KOPT-K1 (cell line): ENCODE results near the gene TESK1.
"Not testable (repeated sequence)": the region's sequence is repeated elsewhere in the genome, so short reads cannot be mapped to it uniquely, and the experiment has no call there.

Experiments
- H3K27ac ChIP-seq: fragments of 200-600 bp; sonication (generic); 2 replicates; pipeline ENCODE4 v1.5.1; 2016; ENCODE audit warnings: antibody characterized with exemption, mild to moderate bottlenecking, low read depth, low read length; ENCODE audit not compliant: poor library complexity, severe bottlenecking
- H3K36me3 ChIP-seq: fragments of 200-600 bp; sonication (generic); 2 replicates; pipeline ENCODE4 v1.5.1; 2017; ENCODE audit warnings: antibody characterized with exemption, mild to moderate bottlenecking, low read length, moderate library complexity; ENCODE audit not compliant: insufficient read depth
- H3K9me3 ChIP-seq: fragments of 200-600 bp; sonication (generic); 2 replicates; pipeline ENCODE4 v1.5.1; 2017; ENCODE audit warnings: antibody characterized with exemption, low read length, mild to moderate bottlenecking; ENCODE audit not compliant: insufficient read depth, poor library complexity, severe bottlenecking

The TESK1 gene

DNA sequence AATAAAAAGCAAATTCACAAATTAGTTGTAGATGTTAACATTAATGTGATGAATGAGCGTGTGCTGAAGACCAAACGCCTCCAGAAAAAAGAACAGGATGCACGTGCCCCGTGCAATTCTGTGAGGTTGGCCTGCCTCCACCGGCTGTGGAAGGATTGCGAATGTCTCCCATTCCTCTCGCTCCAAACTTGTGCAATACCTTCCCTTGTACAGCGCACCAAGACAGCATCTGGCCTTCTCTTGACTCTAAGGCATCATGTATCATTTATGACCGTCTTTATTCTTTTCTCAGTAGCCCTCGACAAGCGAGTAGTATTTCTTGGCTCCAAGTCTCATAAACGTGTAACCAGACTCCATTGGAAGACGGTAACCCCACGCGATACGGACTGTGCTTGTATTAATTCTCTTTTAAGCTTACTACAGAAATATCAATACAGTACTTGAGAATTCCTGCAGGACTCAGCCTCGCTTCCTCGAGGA lies 1.5 kb upstream of the TESK1 start:
- peaks cover 14% of the 10 kb centered on the region; the same call in 1 of the 2 replicates for H3K36me3 ChIP-seq
- peak overlapping the region; percentile 56 for H3K27ac ChIP-seq
- H3K9me3 ChIP-seq: no peaks in the 10 kb centered on the region

DNA sequence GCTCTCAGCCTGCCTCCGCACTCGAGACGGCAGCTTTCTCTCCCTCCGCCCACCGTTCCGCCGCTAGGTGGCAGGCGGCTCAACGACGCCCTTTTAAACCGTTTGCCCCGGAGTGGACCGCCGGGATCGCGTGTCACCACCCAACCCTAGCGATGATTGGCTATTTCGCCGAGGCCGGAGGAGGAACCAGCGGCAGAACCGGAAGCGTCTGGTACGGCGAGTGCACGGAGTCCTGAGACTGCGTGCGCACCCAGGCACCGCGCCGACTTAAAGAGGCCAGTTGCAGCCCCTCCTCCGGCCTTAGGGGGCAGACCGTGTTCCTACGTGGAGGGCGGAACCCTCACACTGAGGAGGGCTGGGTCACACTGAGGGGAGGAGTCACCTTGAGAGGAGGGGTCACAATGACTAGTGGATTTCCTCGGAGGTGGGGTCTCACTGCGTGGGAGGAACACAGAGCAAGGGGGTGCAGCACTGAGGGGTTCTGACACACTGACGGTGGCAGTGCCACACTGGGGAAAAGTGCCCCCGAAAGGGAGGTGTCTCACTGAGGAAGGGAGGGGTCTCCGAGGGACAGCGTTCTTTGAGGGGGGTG lies 980 bp upstream of the TESK1 start:
- no peaks in the 10 kb centered on the region for H3K9me3 ChIP-seq
- H3K36me3 ChIP-seq: peaks cover 20% of the 10 kb centered on the region; the same call in 1 of the 2 replicates
- peak overlapping the region; percentile 56 for H3K27ac ChIP-seq

DNA sequence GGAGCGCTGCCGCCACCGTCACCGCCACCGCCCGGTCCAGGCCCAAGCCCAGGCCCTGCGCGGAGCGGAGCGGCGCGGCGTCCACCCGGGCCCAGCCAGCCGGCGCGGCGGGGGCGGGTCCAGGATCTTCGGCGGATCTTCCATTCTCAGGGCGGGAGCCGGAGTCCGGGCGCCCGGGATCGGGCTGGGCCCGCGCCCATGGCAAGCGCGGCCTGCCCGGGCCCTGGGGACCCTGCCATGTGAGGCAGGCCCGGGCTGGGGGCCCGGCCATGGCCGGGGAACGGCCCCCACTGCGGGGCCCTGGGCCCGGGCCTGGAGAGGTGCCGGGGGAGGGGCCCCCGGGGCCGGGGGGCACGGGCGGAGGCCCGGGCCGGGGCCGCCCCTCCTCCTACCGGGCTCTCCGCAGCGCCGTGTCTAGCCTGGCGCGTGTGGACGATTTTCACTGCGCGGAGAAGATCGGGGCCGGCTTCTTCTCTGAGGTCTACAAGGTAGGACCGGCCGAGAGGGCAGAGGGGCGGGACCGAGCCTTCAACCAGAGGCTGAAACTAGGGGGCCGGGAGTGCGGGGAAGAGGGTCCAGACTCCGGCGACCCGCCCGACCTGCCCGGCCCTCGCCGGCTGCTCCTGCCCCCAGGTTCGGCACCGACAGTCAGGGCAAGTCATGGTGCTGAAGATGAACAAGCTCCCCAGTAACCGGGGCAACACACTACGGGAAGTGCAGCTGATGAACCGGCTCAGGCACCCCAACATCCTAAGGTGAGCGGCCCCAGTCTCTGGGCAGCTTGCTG lies 482 bp downstream of the TESK1 start:
- peaks cover 34% of the 10 kb centered on the region; the same call in 1 of the 2 replicates for H3K36me3 ChIP-seq
- H3K27ac ChIP-seq: peak overlapping the region; percentile 62
- H3K9me3 ChIP-seq: no peaks in the 10 kb centered on the region

GRCh38 chr9:35606138-35606504 lies 1.1 kb downstream of the TESK1 start:
- Histone ChIP-seq H3K27ac (peak overlapping the region; percentile 62), H3K9me3 (no peaks in the 10 kb centered on the region), H3K36me3 (peaks cover 35% of the 10 kb centered on the region; the same call in 1 of the 2 replicates)

DNA sequence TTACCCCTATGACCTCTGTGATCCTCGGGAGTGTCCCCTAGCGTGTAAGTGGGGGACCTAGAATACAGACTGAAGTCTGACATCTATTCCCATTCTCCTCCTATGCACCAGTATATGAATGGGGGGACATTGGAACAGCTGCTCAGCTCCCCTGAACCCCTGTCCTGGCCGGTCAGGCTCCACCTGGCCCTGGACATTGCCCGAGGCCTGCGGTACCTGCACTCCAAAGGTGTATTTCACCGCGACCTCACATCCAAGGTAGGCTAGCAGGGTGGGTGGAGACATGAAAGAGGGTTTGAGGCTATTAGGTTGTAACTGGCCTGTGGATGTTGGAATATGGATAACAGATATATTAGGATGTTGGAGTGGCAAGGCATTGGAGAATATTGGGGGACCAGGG lies 1.7 kb downstream of the TESK1 start:
- H3K36me3 ChIP-seq: peaks cover 35% of the 10 kb centered on the region; the same call in 1 of the 2 replicates
- no peak overlapping the region for H3K27ac ChIP-seq
- no peaks in the 10 kb centered on the region for H3K9me3 ChIP-seq

GRCh38 chr9:35608221-35608620 lies 3.2 kb downstream of the TESK1 start:
- H3K27ac ChIP-seq: no peak overlapping the region
- H3K36me3 ChIP-seq: peaks cover 35% of the 10 kb centered on the region; the same call in 1 of the 2 replicates
- H3K9me3 ChIP-seq: no peaks in the 10 kb centered on the region

DNA sequence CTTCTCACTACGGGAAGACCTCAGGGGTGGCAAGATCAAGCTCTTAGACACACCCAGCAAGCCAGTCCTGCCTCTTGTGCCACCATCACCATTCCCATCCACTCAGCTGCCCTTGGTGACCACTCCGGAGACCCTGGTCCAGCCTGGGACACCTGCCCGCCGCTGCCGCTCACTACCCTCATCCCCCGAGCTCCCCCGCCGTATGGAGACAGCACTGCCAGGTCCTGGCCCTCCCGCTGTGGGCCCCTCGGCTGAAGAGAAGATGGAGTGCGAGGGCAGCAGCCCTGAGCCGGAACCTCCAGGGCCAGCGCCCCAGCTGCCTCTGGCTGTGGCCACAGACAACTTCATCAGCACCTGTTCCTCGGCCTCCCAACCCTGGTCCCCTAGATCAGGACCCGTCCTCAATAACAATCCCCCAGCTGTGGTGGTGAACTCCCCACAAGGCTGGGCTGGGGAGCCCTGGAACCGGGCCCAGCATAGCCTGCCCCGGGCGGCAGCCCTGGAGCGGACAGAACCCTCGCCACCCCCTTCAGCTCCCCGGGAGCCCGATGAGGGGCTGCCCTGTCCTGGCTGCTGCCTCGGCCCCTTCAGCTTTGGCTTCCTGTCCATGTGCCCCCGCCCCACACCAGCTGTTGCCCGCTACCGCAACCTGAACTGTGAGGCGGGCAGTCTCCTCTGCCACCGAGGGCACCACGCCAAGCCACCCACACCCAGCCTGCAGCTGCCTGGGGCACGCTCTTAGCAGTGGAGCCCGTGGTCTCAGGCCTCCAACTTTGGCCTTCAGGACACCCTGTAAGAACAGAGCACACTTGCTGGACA lies 4.1 kb downstream of the TESK1 start:
- no peak overlapping the region for H3K27ac ChIP-seq
- H3K36me3 ChIP-seq: peaks cover 35% of the 10 kb centered on the region; the same call in 1 of the 2 replicates
- H3K9me3 ChIP-seq: no peaks in the 10 kb centered on the region

GRCh38 chr9:35609820-35610163 lies 4.7 kb downstream of the TESK1 start:
- no peaks in the 10 kb centered on the region for H3K9me3 ChIP-seq
- no peak overlapping the region for H3K27ac ChIP-seq
- peaks cover 35% of the 10 kb centered on the region; the same call in 1 of the 2 replicates for H3K36me3 ChIP-seq

- peaks cover 35% of the 10 kb centered on the region; the same call in 1 of the 2 replicates for H3K36me3 ChIP-seq
- no peaks in the 10 kb centered on the region for H3K9me3 ChIP-seq
- H3K27ac ChIP-seq: no peak overlapping the region
These were observed 6.3 kb downstream of the TESK1 start for GRCh38 chr9:35611230-35611797.

DNA sequence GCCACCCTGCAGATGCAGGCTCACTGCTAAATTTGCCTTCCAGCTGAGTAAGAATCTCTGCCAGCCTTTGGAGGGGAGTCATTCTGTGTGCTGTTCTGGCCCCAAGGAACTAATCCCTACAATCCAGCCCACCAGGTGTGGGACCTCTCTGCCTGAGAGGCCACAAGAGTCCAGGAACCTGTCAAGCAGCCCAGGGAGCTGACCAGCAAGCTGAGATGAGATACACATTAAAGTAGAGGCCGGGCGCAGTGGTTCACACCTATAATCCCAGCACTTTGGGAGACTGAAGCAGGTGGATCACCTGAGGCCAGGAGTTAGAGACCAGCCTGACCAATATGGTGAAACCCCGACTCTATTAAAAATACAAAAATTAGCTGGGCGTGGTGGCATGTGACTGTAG lies 7.0 kb downstream of the TESK1 start:
- not testable (repeated sequence) for H3K27ac ChIP-seq
- H3K36me3 ChIP-seq: peaks cover 35% of the 10 kb centered on the region; the same call in 1 of the 2 replicates

GRCh38 chr9:35612843-35613242 lies 7.8 kb downstream of the TESK1 start:
- H3K36me3 ChIP-seq: peaks cover 27% of the 10 kb centered on the region; the same call in 1 of the 2 replicates
- no peaks in the 10 kb centered on the region for H3K9me3 ChIP-seq
- H3K27ac ChIP-seq: no peak overlapping the region

More for the DNA sequence above, 7.0 kb downstream of the TESK1 start:
- not testable (repeated sequence) for H3K9me3 ChIP-seq

DNA sequence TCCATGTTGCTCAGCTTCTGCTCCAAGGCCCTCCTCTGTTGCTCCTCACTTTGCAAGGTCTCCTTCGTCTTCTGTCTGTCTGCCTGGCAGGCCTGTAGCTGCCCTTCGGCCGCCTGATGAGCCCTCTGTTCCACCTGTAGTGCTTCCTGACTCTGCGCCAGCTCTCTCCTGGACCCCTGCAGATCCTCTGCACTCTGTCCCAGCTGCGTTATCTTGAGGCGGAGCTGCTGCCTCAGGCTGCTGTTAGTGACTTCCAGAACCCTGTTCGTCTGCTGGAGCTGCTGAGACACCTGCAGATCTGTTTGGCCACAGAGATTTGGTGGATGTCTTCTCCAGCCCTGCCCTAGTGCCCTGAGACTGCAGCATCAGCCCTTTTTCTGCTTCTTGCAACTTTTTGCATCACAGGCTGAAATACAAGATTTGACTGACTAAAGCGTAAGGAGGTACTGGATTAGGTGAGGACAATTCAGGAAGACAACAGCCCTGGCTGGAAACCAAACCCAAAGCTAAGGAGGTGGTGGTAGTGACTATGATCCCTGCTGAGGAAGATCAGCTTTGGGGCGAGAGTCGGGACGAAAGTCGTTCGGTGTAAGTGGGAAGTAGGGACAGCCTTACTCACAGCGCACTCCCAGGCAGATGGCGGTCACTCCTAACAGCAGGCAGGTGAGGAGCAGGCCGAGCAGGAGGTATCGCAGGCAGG lies 11.1 kb downstream of the TESK1 start:
- H3K27ac ChIP-seq: no peak overlapping the region
- no peaks in the 10 kb centered on the region for H3K9me3 ChIP-seq
- no peaks in the 10 kb centered on the region for H3K36me3 ChIP-seq

DNA sequence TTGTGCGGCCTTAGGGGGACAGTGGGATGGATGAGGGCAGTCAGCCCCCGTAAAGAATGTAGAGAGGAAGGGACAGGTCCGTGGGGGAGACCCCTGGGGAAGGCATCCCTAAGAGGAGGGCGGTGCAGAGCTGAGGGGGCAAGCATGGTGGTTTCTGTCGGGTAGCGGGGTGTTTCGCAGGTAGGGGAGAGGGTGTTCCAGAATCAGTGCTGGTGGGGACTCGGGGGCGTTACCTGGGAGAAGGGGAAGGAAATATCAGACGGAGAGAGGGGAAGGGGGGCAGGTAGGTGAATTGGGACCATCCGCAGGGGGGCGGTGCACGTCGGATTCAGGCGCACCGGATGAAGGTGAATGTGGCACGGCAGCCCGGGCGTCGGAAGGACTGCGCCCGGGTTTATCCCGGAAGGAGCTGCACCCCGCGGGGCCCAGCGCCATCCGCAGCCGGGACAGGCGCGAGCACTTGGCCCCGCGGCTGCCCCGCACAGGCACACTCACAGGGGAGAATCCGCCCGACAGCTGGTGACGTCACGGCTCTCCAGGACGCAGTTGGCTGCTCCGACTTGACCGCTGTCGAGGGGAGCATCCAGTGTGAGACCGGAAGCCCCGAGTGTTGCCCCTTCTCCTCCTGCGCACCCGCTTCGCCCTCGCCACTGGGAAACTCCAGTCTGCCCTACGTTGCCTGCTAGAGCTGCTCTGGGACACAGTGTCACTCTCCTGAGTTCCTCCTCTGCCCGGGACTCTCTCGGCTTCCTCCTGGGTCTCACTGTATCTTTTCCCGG lies 11.8 kb downstream of the TESK1 start:
- Histone ChIP-seq H3K9me3 (no peaks in the 10 kb centered on the region), H3K27ac (no peak overlapping the region), H3K36me3 (no peaks in the 10 kb centered on the region)

DNA sequence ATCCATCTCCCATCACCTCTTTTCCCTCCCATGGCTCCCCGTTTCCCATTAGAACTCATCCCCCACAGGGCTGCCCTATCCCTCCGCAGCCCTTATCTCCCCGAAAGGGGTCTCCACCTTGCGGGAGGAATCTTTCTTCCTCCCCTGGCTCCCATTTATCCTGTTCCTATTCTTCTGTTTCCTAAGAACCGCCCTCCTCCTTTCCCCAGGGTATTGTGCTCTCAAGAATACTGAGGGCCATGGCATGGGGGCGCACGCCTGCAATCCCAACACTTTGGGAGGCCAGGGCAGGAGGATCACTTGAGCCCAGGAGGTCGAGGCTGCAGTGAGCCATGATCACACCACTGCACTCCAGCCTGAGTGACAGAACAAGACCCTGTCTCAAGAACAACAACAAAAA lies 12.5 kb downstream of the TESK1 start:
- no peak overlapping the region for H3K27ac ChIP-seq
- H3K9me3 ChIP-seq: no peaks in the 10 kb centered on the region
- H3K36me3 ChIP-seq: no peaks in the 10 kb centered on the region
